HTR-8/SVneo (cell line): ENCODE results near the gene CAGE1.
"Not testable (repeated sequence)": the region's sequence is repeated elsewhere in the genome, so short reads cannot be mapped to it uniquely, and the experiment has no call there.

ENCODE experiments used
- DNase-seq: peaks from one replicate; pipeline ENCODE4 v3.0.0; 2011; ENCODE audit warnings: low spot score, mixed read lengths; ENCODE audit not compliant: insufficient read length
- FAIRE-seq: peaks from 2 replicates; lab custom pipeline; 2011; peaks lifted over from hg19 to GRCh38; lab: Jason Lieb, UNC

CAGE1 gene

DNA sequence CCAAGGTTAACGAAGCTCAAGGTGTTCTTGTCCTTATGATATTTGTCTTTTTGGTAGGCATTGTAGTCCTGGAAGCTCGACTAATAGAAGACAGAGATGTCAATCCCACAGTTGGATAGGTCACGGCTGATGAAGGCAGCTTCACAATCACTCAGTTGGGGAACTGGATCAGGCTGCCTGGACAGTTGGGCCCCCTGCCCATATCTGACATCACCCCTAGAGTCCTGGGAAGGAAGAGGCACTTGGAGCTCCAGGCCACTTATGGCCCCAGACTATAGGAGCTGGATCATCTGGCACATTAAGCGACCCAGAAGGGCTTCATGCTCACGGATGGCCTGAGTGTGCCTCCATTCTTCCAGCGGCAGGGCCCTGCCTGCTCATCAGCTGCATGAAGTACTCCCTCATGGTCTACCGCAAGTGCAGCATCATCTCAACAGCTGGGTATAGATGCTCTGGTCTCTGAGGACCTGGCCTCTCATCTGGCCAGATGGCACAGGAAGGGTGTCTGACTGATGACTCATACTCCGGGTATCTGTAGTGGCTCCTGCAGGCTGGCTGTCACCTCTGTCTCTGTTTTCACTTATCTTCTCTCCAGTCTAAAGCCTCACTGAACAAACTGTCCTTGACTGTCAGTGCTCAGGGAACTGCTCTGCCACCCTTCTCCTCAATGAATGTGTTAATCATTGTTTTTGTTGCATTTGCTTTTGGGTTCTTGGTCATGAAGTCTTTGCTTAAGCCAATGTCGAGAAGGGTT, 47.4 kb downstream of the CAGE1 start:
- DNase-seq (no peak), FAIRE-seq (no peak)

- FAIRE-seq (no peak), DNase-seq (no peak)
Measured at GRCh38 chr6:7341271-7341670, 48.3 kb downstream of the CAGE1 start.

- not testable (repeated sequence) for FAIRE-seq
Measured at GRCh38 chr6:7339007-7339732, 50.4 kb downstream of the CAGE1 start.

DNA sequence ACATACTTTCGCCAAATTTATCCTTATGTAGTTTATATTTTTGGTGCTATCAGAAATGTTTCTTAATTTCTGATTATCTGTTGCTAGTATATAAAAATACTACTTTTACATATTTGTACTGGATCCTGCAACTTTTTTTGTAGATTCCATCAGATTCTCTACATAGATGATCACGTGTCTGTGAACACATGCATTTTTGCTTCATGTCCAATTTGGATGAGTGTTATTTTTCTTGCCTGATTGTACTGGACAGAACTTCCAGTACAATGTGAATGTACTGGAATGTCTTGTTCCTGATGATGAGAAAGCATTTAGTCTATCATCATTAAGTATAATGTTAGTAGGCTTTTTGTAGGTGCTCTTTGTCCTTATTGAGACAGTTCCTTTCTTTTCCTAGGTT, 51.5 kb downstream of the CAGE1 start:
- no peak for FAIRE-seq

More at GRCh38 chr6:7339007-7339732, 50.4 kb downstream of the CAGE1 start:
- DNase-seq = not testable (repeated sequence)

DNA sequence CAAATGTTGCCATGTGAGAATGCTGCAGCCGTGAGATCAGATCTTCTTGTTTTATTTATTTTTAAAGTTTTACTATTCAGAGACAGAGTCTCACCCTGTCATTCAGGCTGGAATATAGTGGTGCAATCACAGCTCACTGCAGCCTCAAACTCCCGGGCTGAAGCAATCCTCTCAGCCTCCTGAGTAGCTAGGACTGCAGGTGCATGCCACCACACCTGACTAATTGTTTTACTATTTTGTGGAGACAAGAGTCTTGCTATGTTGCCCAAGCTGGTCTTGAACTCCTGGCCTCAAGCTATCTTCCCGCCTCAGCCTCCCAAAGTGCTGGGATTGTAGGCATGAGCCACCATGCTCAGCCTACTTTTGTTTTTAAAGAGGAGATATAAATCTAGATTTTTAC, 54.0 kb downstream of the CAGE1 start:
- FAIRE-seq = no peak

More for the DNA sequence above, 51.5 kb downstream of the CAGE1 start:
- no peak for DNase-seq

DNA sequence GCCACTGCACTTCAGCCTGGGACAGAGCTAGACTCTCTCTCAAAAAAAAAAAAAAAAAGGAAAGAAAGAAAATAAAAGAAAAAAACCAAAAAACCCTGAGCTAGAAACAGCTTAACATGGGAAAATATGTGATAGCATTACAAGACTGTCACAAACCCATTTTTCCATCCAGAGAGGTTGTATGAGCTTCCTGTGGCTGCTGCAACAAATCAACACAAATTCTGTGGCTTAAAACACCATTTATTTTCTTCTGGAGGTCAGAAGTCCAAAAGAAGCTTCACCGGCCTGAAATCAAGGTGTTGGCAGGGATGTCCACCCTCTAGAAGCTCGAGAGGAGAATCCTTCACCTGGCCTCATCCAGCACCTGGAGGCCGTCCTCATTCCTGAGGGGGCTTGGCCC, 54.9 kb downstream of the CAGE1 start:
- no peak for DNase-seq
- FAIRE-seq = no peak

More for the DNA sequence above, 54.0 kb downstream of the CAGE1 start:
- no peak for DNase-seq

GRCh38 chr6:7332090-7332745, 57.3 kb downstream of the CAGE1 start:
- DNase-seq = no peak
- FAIRE-seq = no peak

- DNase-seq (no peak), FAIRE-seq (no peak)
Measured at GRCh38 chr6:7331452-7331851, 58.1 kb downstream of the CAGE1 start.

DNA sequence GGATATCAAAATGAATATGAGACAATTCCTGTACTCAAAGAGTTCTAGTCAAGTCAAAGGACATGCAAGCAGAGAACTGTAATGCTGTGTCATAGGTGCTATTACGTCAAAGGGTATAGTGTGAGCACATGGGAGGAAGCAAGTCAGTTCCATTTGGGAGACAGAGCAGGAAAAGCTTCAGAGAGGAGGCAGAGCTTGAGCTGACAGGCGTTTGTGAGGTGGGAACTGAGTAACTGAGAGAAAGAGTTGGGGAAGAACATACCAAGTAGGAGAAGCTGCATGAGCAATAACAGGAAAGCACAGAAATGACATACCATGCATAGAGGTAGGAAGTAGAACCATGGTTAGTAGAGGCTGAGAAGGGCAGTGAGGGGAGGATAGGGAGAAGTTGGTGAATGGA, 61.3 kb downstream of the CAGE1 start:
- FAIRE-seq = no peak
- no peak for DNase-seq

DNA sequence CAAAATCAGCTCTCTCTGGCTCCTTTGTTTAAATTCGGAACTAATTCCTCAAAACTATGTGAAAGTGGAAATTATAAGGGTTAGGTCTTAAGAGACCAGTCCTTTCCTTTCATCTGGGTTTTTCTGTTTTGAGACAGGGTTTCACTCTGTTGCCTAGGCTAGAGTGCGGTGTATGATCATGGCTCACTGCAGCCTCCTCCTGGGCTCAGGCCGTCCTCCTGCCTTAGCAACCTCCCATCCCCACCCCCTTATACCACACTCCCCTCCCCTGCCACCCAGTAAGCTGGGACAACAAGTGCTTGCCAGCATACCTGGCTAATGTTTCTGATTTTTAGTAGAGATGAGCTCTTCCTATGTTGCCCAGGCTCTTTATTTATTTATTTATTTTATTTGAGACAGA, 63.8 kb downstream of the CAGE1 start:
- no peak for DNase-seq
- no peak for FAIRE-seq

DNA sequence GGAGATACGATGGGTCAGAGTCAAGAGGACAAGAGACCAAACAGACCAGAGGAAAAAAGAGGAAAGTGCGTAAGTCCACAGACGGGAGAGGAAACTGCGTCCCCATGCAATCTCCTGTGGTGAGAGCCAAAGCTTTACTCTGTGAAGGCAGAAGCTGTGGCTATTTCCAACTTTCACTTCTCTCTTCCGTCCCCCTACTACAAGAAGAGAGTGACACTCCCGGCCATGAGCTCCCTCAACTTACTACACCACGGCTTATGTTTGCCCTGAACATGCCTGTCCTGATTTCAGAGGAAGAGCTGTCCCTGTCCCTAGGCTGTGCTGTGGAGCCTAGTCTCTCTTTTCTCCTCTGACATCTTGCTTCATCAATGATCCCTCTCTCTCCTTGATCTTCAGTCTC, 65.0 kb downstream of the CAGE1 start:
- FAIRE-seq = no peak
- DNase-seq = no peak

- no peak for FAIRE-seq
Measured at GRCh38 chr6:7323074-7323473, 66.5 kb downstream of the CAGE1 start.

GRCh38 chr6:7321866-7322265, 67.7 kb downstream of the CAGE1 start:
- DNase-seq, FAIRE-seq: not testable (repeated sequence)

More at GRCh38 chr6:7323074-7323473, 66.5 kb downstream of the CAGE1 start:
- DNase-seq = no peak

- not testable (repeated sequence) for DNase-seq, FAIRE-seq
Measured at GRCh38 chr6:7319406-7319805, 70.1 kb downstream of the CAGE1 start.

DNA sequence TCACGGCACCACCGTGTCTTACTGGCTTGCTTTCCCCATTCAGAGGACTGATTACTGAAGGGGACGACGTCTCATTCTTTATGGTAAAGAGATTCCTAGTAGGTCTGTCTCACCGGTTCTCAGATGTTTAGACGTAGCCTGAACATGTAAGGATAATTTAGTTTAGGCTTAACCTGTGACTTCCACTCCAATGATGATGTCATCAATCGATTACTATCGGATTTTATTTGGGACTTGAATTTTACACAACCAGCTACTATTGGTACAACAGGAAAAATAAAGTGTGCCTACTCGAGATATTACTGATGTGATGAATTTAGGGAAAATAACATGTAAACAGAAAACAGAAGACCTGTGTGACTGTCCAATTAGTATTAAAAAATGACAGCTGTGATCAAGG, 72.0 kb downstream of the CAGE1 start:
- DNase-seq (no peak), FAIRE-seq (no peak)

- DNase-seq (no peak), FAIRE-seq (no peak)
Measured at GRCh38 chr6:7316658-7317533, 72.6 kb downstream of the CAGE1 start.

- FAIRE-seq (no peak), DNase-seq (no peak)
Measured at GRCh38 chr6:7315948-7316365, 73.6 kb downstream of the CAGE1 start.

GRCh38 chr6:7315087-7315947, 74.2 kb downstream of the CAGE1 start:
- not testable (repeated sequence) for DNase-seq, FAIRE-seq

DNA sequence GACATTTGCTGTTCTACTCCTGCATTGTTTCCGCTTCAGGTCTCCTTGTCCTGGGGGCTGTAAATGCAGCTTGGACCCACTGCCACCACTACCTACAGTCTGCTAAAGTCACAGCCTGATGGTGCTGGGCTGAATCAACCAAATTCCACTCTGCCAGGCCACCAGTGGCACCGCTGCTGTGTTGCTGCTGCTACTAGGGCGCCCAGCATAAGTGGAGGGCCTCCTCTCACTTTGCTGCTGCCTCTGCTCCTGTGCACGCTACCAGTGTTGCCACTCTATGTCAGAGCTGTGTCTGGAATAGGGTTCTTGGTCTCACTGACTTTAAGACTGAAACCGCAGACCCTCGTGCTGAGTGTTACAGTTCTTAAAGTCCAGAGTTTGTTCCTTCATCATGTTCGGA, 75.1 kb downstream of the CAGE1 start:
- no peak for FAIRE-seq
- DNase-seq = no peak
